Fibroblast of skin of abdomen (primary cell): Measurements from ENCODE around the gene MGRN1.

Source experiments
- DNase-seq: peaks from one replicate; pipeline ENCODE4 v3.0.0-alpha.2; 2013

Gene MGRN1

GRCh38 chr16:4687946-4688673, 63.5 kb downstream of the MGRN1 start:
- no peak for DNase-seq

GRCh38 chr16:4688674-4689045, 64.0 kb downstream of the MGRN1 start:
- DNase-seq: no peak

GRCh38 chr16:4689091-4689671, 64.6 kb downstream of the MGRN1 start:
- no peak for DNase-seq

- no peak for DNase-seq
Observed at GRCh38 chr16:4689864-4690704, 65.5 kb downstream of the MGRN1 start.

- no peak for DNase-seq
Observed at GRCh38 chr16:4690946-4691665, 66.5 kb downstream of the MGRN1 start.

GRCh38 chr16:4691666-4692412, 67.2 kb downstream of the MGRN1 start:
- no peak for DNase-seq

GRCh38 chr16:4692460-4693295, 68.1 kb downstream of the MGRN1 start:
- DNase-seq: no peak

- peak; percentile 96 for DNase-seq
Observed at GRCh38 chr16:4693296-4693955, 68.8 kb downstream of the MGRN1 start, which contains the start of gene NUDT16L1. NUDT16L1 (plus strand) TSS chr16:4693562; CDS start chr16:4693727, 165 bp downstream.

GRCh38 chr16:4693956-4694641, 69.5 kb downstream of the MGRN1 start:
- peak; percentile 55 for DNase-seq

- no peak for DNase-seq
Observed at GRCh38 chr16:4694642-4695451, 70.2 kb downstream of the MGRN1 start.

- no peak for DNase-seq
Observed at GRCh38 chr16:4695473-4696171, 71.0 kb downstream of the MGRN1 start.

- DNase-seq: no peak
Observed at GRCh38 chr16:4696172-4696904, 71.7 kb downstream of the MGRN1 start.

GRCh38 chr16:4696905-4697847, 72.5 kb downstream of the MGRN1 start:
- DNase-seq: no peak

- DNase-seq: no peak
Observed at GRCh38 chr16:4697848-4698291, 73.2 kb downstream of the MGRN1 start.

GRCh38 chr16:4698321-4699045, 73.9 kb downstream of the MGRN1 start:
- no peak for DNase-seq
